Astrocyte (in vitro differentiated cells and primary cell): Measurements from ENCODE around the gene MXD3.

Experiments used
- EZH2 ChIP-seq: IDR thresholded peaks from 2 replicates; pipeline ENCODE4 v1.6.1; 2012; ENCODE audit warnings: mild to moderate bottlenecking, low read length, inconsistent platforms; ENCODE audit not compliant: insufficient read depth
- TF ChIP-seq, protein P1 (sequence below): IDR thresholded peaks from 2 replicates; pipeline ENCODE4 v1.5.1; 2011; ENCODE audit warnings: low read depth, mild to moderate bottlenecking, inconsistent platforms, low read length, moderate library complexity; ENCODE audit not compliant: insufficient read depth

DNA sequence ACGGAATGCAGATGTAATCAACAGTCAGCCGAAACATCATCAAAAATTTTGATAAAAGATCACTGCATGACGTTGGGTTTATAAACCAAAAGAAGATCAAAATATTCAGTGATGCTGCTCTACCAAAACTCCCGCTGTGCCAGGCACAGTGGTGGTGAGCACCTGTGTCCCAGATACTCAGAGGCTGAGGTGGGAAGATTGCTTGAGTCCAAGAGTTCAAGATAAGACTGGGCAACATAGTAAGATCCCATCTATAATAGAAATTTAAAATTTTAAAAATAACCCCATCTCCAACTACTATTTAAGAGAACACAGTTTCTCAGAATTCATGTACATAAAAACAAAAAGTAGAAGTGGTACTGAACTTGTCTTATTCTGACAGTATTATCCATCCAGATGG, 36.0 kb upstream of the MXD3 start:
- TF ChIP-seq, protein P1, sequence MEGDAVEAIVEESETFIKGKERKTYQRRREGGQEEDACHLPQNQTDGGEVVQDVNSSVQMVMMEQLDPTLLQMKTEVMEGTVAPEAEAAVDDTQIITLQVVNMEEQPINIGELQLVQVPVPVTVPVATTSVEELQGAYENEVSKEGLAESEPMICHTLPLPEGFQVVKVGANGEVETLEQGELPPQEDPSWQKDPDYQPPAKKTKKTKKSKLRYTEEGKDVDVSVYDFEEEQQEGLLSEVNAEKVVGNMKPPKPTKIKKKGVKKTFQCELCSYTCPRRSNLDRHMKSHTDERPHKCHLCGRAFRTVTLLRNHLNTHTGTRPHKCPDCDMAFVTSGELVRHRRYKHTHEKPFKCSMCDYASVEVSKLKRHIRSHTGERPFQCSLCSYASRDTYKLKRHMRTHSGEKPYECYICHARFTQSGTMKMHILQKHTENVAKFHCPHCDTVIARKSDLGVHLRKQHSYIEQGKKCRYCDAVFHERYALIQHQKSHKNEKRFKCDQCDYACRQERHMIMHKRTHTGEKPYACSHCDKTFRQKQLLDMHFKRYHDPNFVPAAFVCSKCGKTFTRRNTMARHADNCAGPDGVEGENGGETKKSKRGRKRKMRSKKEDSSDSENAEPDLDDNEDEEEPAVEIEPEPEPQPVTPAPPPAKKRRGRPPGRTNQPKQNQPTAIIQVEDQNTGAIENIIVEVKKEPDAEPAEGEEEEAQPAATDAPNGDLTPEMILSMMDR = no peak
- no peak for TF ChIP-seq EZH2
